NCI-H1930 (cell line): ENCODE results near the gene SELENOT.
"Not testable (repeated sequence)": the region's sequence is repeated elsewhere in the genome, so short reads cannot be mapped to it uniquely, and the experiment has no call there.

Experiments
- DNase-seq, 2 experiments: peaks; one replicate each; lab custom pipeline; 2025; lab: John Stamatoyannopoulos, UW

The SELENOT gene

GRCh38 chr3:150607267-150608065 is 4.3 kb downstream of the SELENOT start:
- no peak for DNase-seq

DNA sequence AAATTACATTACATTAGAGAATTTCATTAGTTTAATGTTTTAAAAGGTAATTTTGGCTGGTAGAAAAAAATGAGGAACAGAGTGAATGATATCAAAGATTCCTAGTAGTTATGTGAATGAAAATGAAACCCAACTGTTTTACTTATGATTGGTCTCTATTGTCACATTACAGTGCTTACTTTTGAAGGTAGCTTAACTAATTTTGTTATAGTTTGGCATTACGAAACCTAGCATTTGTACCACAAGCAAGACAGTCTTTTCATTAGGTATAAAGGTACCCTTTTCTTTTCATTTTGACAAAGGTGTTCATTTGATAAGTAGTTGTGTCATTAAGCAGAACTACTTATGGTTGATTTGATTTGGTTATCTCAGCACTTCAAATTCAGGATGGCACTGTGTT is 6.9 kb downstream of the SELENOT start:
- no peak for DNase-seq

- DNase-seq, result no peak
Measured at GRCh38 chr3:150610785-150611184, 7.7 kb downstream of the SELENOT start.

GRCh38 chr3:150611666-150612065 is 8.5 kb downstream of the SELENOT start:
- DNase-seq, result no peak

DNA sequence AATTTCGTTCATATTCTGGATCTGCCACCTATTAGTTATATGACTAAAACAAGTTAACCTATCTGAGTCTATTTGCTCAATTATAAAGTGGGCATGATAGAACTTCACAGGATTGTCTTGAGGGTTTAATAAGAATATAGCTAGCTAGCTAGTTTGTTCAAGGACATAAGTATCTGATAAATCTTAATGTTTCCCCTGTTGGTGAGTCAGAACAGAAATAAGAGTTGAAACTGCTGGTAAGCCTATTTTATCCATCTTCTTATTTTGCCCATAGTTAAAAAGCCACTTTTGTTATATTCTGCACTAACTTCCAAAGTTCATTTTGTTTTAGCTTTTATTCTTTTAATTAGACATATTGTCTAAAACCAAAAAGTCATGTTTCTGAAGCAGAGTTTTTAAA is 9.4 kb downstream of the SELENOT start:
- no peak for DNase-seq

GRCh38 chr3:150613034-150613433 is 9.9 kb downstream of the SELENOT start:
- no peak for DNase-seq

DNA sequence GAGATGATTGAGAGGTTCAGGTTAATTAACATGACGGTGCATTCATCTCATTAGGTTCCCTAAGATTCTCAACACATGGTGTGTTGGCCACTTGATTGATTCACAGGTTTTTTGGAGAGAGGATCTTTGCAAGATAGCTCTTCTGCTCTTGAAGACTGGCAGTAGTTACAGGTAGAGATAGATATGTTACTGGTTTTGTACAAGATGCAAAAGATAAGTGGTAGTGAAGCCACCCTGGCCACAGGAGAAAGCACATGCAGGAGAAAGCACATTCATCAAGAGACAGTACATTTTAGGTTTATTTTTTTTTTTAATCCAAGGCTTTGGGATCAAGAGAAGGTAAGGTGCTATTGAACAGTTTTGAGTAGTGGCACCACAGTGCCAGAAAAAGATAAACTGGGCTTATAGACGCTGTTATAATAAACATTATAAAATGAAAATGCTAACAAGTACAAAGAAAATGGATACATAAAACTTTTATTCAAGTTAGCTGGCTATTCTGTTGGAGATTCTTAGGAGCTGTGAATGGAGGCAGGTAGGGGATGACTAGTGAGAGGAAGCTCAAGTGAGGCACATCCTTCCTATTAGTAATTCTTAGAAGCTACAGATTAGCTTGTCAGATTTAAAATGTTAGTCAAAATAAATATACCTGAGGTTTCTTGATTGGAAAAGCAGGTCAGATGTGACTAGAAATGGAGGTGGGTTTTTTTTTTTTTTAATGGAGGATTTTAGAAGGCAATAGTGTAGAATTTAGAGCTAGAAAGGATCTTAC is 10.8 kb downstream of the SELENOT start:
- DNase-seq, result no peak

DNA sequence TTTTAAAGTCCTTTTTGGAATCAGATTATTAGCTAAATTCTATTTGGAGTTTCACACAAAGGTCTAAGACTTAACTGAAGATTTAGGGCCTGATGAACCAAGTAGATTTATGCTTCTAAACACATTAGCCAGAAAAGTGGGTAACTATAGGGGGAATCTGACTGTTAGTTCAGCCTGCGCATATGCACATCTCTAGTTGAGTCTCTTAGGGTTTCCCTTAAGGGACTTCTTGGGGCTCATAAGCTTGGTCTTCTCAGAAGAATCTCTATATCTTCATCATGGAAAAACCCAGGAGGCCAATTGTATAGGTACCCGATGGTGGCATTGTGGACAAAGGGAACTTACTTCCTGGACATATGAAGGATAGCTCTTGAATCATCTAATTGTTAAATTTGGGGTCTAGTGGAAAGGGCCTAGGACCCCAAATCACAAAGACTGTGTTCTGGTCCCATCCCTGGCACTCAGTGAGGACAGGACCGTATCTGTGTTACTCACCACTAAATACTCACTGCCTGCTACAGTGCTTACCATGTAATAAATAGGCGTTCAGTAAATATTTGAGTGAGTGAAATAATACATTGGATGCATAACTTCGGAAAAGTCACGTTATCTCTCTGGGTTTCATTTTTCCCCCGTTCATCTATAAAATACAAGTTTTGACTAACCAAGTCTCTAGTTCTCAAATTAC is 17.0 kb downstream of the SELENOT start:
- DNase-seq, result no peak

GRCh38 chr3:150622955-150623354 is 19.8 kb downstream of the SELENOT start:
- DNase-seq, result not testable (repeated sequence)

GRCh38 chr3:150623945-150624344 is 20.8 kb downstream of the SELENOT start:
- no peak for DNase-seq

DNA sequence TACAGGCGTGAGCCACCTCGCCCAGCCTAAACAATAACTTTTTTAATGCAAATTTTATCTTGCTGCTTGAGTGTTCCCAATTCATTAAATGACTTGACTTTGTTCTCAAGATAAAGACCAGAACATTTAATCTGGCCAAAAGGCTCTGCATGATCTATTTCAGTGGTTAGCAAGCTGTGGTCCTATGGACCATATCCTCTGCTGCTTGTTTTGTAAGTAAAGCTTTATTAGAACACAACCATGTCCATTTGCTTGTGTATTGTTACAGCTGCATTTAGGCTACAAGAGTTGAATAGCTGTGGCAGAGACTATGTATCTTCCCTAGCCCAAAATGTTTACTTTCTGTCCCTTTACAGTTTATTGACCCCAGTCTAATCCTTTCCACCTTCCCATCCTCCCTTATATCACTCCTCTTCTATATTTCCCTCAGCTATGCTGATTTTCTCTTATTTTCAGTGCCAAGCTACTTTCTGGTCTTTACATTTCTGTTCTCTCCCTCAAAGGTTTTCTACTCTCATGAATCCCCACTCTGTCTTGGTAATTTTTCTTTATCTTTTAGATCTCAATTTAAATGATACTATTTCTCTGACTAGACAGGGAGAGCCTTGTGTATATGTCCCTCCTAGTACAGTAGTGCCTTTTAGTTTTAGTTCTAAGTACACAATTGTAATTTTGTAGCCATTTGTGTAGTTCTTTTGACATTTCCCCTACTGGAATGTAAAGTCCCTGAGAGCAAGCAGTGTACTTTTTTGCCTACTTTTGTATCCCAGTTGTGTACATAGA is 23.2 kb downstream of the SELENOT start:
- DNase-seq, result no peak

DNA sequence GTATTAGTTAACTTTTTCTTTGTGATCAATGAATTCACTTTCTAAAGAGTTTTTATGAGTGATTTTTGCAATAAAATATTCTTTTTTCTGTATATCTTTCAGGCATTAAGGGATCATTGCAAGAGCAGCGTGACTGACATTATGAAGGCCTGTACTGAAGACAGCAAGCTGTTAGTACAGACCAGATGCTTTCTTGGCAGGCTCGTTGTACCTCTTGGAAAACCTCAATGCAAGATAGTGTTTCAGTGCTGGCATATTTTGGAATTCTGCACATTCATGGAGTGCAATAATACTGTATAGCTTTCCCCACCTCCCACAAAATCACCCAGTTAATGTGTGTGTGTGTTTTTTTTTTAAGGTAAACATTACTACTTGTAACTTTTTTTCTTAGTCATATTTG is 24.4 kb downstream of the SELENOT start:
- no peak for DNase-seq

GRCh38 chr3:150631515-150632221 is 28.5 kb downstream of the SELENOT start:
- DNase-seq, result no peak

GRCh38 chr3:150635076-150635475 is 32.0 kb downstream of the SELENOT start:
- DNase-seq, result no peak

- no peak for DNase-seq
Measured at GRCh38 chr3:150635526-150635925, 32.4 kb downstream of the SELENOT start.

DNA sequence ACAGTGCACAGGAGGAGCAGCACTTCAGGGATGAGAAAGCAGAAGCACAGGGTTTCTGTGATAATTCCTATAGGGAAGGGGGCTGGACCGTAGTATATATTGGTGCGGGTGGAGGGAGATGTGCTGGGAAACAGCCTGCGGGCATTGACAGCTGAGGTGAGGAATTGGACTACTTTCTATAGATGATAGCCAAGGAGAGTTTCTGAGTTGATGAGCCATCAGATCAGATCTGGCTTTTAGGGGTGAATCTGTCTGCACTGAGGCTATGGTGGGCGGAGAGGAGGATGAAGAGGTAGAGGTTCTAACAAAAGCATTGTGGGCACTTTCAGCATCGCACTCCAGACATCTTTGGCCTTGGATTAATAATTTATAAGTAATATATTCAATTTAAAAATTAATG is 33.1 kb downstream of the SELENOT start:
- DNase-seq, result no peak

DNA sequence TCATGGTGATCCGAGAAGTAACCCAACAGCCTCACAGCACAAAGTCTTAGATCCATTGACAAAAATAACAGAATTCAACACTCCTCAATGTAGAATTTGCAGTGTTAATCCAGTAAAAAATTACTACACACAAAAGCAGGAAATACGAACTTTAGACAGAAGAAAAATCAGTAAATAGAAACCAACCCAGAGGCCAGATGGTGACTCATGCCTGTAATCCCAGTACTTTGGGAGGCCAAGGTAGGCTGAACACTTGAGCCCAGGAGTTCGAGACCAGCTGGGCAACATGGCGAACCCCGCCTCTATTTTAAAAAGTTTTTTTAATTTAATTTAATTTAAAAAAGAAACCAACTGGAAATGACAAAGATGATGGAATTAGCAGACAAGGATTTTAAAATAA is 36.1 kb downstream of the SELENOT start:
- no peak for DNase-seq

GRCh38 chr3:150640256-150640655 is 37.1 kb downstream of the SELENOT start:
- no peak for DNase-seq

DNA sequence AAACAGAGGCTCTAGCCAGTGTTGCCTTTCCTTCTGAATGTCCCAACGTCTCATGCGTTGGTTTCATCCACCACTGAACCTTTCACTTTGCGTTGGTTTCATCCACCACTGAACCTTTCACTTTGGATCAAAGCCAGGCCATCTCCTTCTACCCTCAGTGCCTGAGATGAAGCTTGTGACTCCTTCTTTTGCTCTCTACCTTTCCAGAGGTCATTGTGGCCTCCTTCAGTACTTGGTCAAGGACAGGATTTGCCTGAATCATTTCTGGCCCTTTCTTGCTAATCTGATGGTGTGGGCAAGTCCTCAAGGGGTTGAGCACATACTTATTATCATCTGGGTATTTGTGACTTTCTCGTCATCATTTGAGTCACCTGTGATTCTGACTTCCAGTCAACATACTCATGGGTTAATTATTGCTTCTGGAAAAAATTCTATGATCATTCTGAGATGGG is 50.0 kb downstream of the SELENOT start:
- no peak for DNase-seq

GRCh38 chr3:150656316-150656715 is 53.2 kb downstream of the SELENOT start:
- no peak for DNase-seq
